ENCODE measurements around the gene MZT2B.
"Not testable (repeated sequence)": the region's sequence is repeated elsewhere in the genome, so short reads cannot be mapped to it uniquely, and the experiment has no call there.

MZT2B gene

GRCh38 chr2:130152816-130153595 is 29.1 kb upstream of the MZT2B start:
- H3K27me3 ChIP-seq, result peaks cover 7% of the 10 kb centered on the region
- H3K36me3 ChIP-seq, result peaks cover 49% of the 10 kb centered on the region
- H3K4me3 ChIP-seq (ENCODE audit: low read depth in 1 of 2, low read length in 1 of 2), result no peak overlapping the region
- no peak for TF ChIP-seq CTCF (IDR thresholded peaks at IDR 0.05)
- H3K4me1 ChIP-seq (ENCODE audit: control insufficient read depth in 1 of 2, insufficient read depth in 1 of 2, low read depth in 1 of 2, low read length in 1 of 2), result no peaks in the 10 kb centered on the region
- H3K9me3 ChIP-seq, result no peaks in the 10 kb centered on the region
- no peak overlapping the region for H3K27ac ChIP-seq

GRCh38 chr2:130153721-130154422 is 28.2 kb upstream of the MZT2B start:
- H3K4me1 ChIP-seq (ENCODE audit: control insufficient read depth in 1 of 2, insufficient read depth in 1 of 2, low read depth in 1 of 2, low read length in 1 of 2); H3K9me3 ChIP-seq; H3K27me3 ChIP-seq; H3K4me3 ChIP-seq (ENCODE audit: low read depth in 1 of 2, low read length in 1 of 2); H3K27ac ChIP-seq: not testable (repeated sequence)
- peaks cover 53% of the 10 kb centered on the region for H3K36me3 ChIP-seq

GRCh38 chr2:130154423-130154770 is 27.7 kb upstream of the MZT2B start:
- H3K4me3 ChIP-seq (ENCODE audit: low read depth in 1 of 2, low read length in 1 of 2); H3K9me3 ChIP-seq; H3K4me1 ChIP-seq (ENCODE audit: control insufficient read depth in 1 of 2, insufficient read depth in 1 of 2, low read depth in 1 of 2, low read length in 1 of 2); H3K27me3 ChIP-seq; H3K27ac ChIP-seq: not testable (repeated sequence)
- H3K36me3 ChIP-seq, result peaks cover 58% of the 10 kb centered on the region

GRCh38 chr2:130154773-130155765 is 27.0 kb upstream of the MZT2B start:
- H3K4me1 ChIP-seq (ENCODE audit: control insufficient read depth in 1 of 2, insufficient read depth in 1 of 2, low read depth in 1 of 2, low read length in 1 of 2), result no peaks in the 10 kb centered on the region
- no peaks in the 10 kb centered on the region for H3K27me3 ChIP-seq
- no peak for TF ChIP-seq CTCF (IDR thresholded peaks at IDR 0.05)
- H3K4me3 ChIP-seq (ENCODE audit: low read depth in 1 of 2, low read length in 1 of 2), result no peak overlapping the region
- H3K36me3 ChIP-seq, result peaks cover 62% of the 10 kb centered on the region
- H3K27ac ChIP-seq, result no peak overlapping the region
- no peaks in the 10 kb centered on the region for H3K9me3 ChIP-seq

- H3K36me3 ChIP-seq, result peaks cover 62% of the 10 kb centered on the region
- H3K4me1 ChIP-seq (ENCODE audit: control insufficient read depth in 1 of 2, insufficient read depth in 1 of 2, low read depth in 1 of 2, low read length in 1 of 2), result not testable (repeated sequence)
Observed at GRCh38 chr2:130155956-130156623, 26.0 kb upstream of the MZT2B start.

GRCh38 chr2:130156624-130157004 is 25.4 kb upstream of the MZT2B start:
- no peak overlapping the region for H3K4me3 ChIP-seq (ENCODE audit: low read depth in 1 of 2, low read length in 1 of 2)
- H3K9me3 ChIP-seq, result no peaks in the 10 kb centered on the region
- no peak overlapping the region for H3K27ac ChIP-seq
- no peak for TF ChIP-seq CTCF (IDR thresholded peaks at IDR 0.05)
- peaks cover 60% of the 10 kb centered on the region for H3K36me3 ChIP-seq
- no peaks in the 10 kb centered on the region for H3K4me1 ChIP-seq (ENCODE audit: control insufficient read depth in 1 of 2, insufficient read depth in 1 of 2, low read depth in 1 of 2, low read length in 1 of 2)
- no peaks in the 10 kb centered on the region for H3K27me3 ChIP-seq

More at GRCh38 chr2:130155956-130156623, 26.0 kb upstream of the MZT2B start:
- not testable (repeated sequence) for H3K27ac ChIP-seq; H3K27me3 ChIP-seq; H3K4me3 ChIP-seq (ENCODE audit: low read depth in 1 of 2, low read length in 1 of 2); H3K9me3 ChIP-seq

- not testable (repeated sequence) for H3K9me3 ChIP-seq; H3K27me3 ChIP-seq; H3K27ac ChIP-seq; H3K4me1 ChIP-seq (ENCODE audit: control insufficient read depth in 1 of 2, insufficient read depth in 1 of 2, low read depth in 1 of 2, low read length in 1 of 2); H3K4me3 ChIP-seq (ENCODE audit: low read depth in 1 of 2, low read length in 1 of 2)
- H3K36me3 ChIP-seq, result peaks cover 58% of the 10 kb centered on the region
Observed at GRCh38 chr2:130157354-130157753, 24.7 kb upstream of the MZT2B start.

- not testable (repeated sequence) for H3K9me3 ChIP-seq
Observed at GRCh38 chr2:130157825-130158514, 24.1 kb upstream of the MZT2B start.

More at GRCh38 chr2:130157825-130158514, 24.1 kb upstream of the MZT2B start:
- peaks cover 58% of the 10 kb centered on the region for H3K36me3 ChIP-seq
- not testable (repeated sequence) for H3K27ac ChIP-seq; H3K4me3 ChIP-seq (ENCODE audit: low read depth in 1 of 2, low read length in 1 of 2); H3K4me1 ChIP-seq (ENCODE audit: control insufficient read depth in 1 of 2, insufficient read depth in 1 of 2, low read depth in 1 of 2, low read length in 1 of 2); H3K27me3 ChIP-seq
